ENCODE measurements around the gene GPR157.

GPR157 gene

GRCh38 chr1:9120312-9120958 lies 8.5 kb downstream of the GPR157 start:
- H3K27me3 Mint-ChIP-seq, result peaks cover 1% of the 10 kb centered on the region
- H3K27ac Mint-ChIP-seq, result no peak overlapping the region
- H3K9me3 Mint-ChIP-seq, result no peaks in the 10 kb centered on the region
- no peak overlapping the region for H3K4me3 Mint-ChIP-seq
- no peaks in the 10 kb centered on the region for H3K36me3 Mint-ChIP-seq (ENCODE audit: low read depth)
- intact Hi-C loops (cut with micrococcal nuclease), result no loop called here
- H3K4me1 Mint-ChIP-seq (ENCODE audit: low read depth), result peaks cover 38% of the 10 kb centered on the region

GRCh38 chr1:9119745-9120144 lies 9.2 kb downstream of the GPR157 start:
- Mint-ChIP-seq H3K4me1 (ENCODE audit: low read depth) (peaks cover 41% of the 10 kb centered on the region), H3K27me3 (peaks cover 2% of the 10 kb centered on the region), H3K4me3 (no peak overlapping the region), H3K9me3 (no peaks in the 10 kb centered on the region), H3K36me3 (ENCODE audit: low read depth) (no peaks in the 10 kb centered on the region), H3K27ac (no peak overlapping the region)
- intact Hi-C loops (cut with micrococcal nuclease), result no loop called here

GRCh38 chr1:9118186-9118585 lies 10.7 kb downstream of the GPR157 start:
- H3K9me3 Mint-ChIP-seq, result no peaks in the 10 kb centered on the region
- peaks cover 41% of the 10 kb centered on the region for H3K4me1 Mint-ChIP-seq (ENCODE audit: low read depth)
- peaks cover 5% of the 10 kb centered on the region for H3K27me3 Mint-ChIP-seq
- H3K4me3 Mint-ChIP-seq, result no peak overlapping the region
- intact Hi-C loops (cut with micrococcal nuclease), result no loop called here
- H3K27ac Mint-ChIP-seq, result no peak overlapping the region
- H3K36me3 Mint-ChIP-seq (ENCODE audit: low read depth), result no peaks in the 10 kb centered on the region

- no peaks in the 10 kb centered on the region for H3K9me3 Mint-ChIP-seq
- peaks cover 5% of the 10 kb centered on the region for H3K27me3 Mint-ChIP-seq
- peaks cover 28% of the 10 kb centered on the region for H3K4me1 Mint-ChIP-seq (ENCODE audit: low read depth)
- H3K4me3 Mint-ChIP-seq, result no peak overlapping the region
- no peaks in the 10 kb centered on the region for H3K36me3 Mint-ChIP-seq (ENCODE audit: low read depth)
- intact Hi-C loops (cut with micrococcal nuclease), result no loop called here
- H3K27ac Mint-ChIP-seq, result no peak overlapping the region
Measured at GRCh38 chr1:9115351-9116205, 13.3 kb downstream of the GPR157 start.

GRCh38 chr1:9112961-9113880 lies 15.7 kb downstream of the GPR157 start:
- Mint-ChIP-seq H3K9me3 (no peaks in the 10 kb centered on the region), H3K27ac (no peak overlapping the region), H3K4me1 (ENCODE audit: low read depth) (peaks cover 14% of the 10 kb centered on the region), H3K4me3 (no peak overlapping the region), H3K27me3 (peaks cover 5% of the 10 kb centered on the region), H3K36me3 (ENCODE audit: low read depth) (no peaks in the 10 kb centered on the region)
- intact Hi-C loops (cut with micrococcal nuclease), result no loop called here

GRCh38 chr1:9111957-9112356 lies 16.9 kb downstream of the GPR157 start:
- H3K9me3 Mint-ChIP-seq, result no peaks in the 10 kb centered on the region
- intact Hi-C loops (cut with micrococcal nuclease), result no loop called here
- H3K36me3 Mint-ChIP-seq (ENCODE audit: low read depth), result no peaks in the 10 kb centered on the region
- peaks cover 14% of the 10 kb centered on the region for H3K4me1 Mint-ChIP-seq (ENCODE audit: low read depth)
- H3K4me3 Mint-ChIP-seq, result no peak overlapping the region
- no peak overlapping the region for H3K27ac Mint-ChIP-seq
- peaks cover 5% of the 10 kb centered on the region for H3K27me3 Mint-ChIP-seq

- intact Hi-C loops (cut with micrococcal nuclease), result no loop called here
- Mint-ChIP-seq H3K36me3 (ENCODE audit: low read depth) (no peaks in the 10 kb centered on the region), H3K27me3 (peaks cover 5% of the 10 kb centered on the region), H3K4me1 (ENCODE audit: low read depth) (peaks cover 14% of the 10 kb centered on the region), H3K4me3 (no peak overlapping the region), H3K27ac (no peak overlapping the region), H3K9me3 (no peaks in the 10 kb centered on the region)
Measured at GRCh38 chr1:9111357-9111691, 17.6 kb downstream of the GPR157 start.

GRCh38 chr1:9110669-9111356 lies 18.1 kb downstream of the GPR157 start:
- intact Hi-C loops (cut with micrococcal nuclease), result loop anchor here (1.0 kb wide), 1 partner anchor 85 kb away; no protein-coding TSS in a partner anchor
- Mint-ChIP-seq H3K9me3 (no peaks in the 10 kb centered on the region), H3K36me3 (ENCODE audit: low read depth) (no peaks in the 10 kb centered on the region), H3K4me1 (ENCODE audit: low read depth) (peaks cover 14% of the 10 kb centered on the region), H3K27me3 (peaks cover 5% of the 10 kb centered on the region), H3K27ac (no peak overlapping the region), H3K4me3 (no peak overlapping the region)

- Mint-ChIP-seq H3K9me3 (no peaks in the 10 kb centered on the region), H3K27me3 (no peaks in the 10 kb centered on the region), H3K36me3 (ENCODE audit: low read depth) (no peaks in the 10 kb centered on the region), H3K4me3 (no peak overlapping the region), H3K27ac (no peak overlapping the region), H3K4me1 (ENCODE audit: low read depth) (peaks cover 8% of the 10 kb centered on the region)
- intact Hi-C loops (cut with micrococcal nuclease), result no loop called here
Measured at GRCh38 chr1:9108056-9108665, 20.7 kb downstream of the GPR157 start.

GRCh38 chr1:9107136-9107535 lies 21.8 kb downstream of the GPR157 start:
- intact Hi-C loops (cut with micrococcal nuclease), result no loop called here
- H3K4me3 Mint-ChIP-seq, result no peak overlapping the region
- H3K27ac Mint-ChIP-seq, result no peak overlapping the region
- H3K27me3 Mint-ChIP-seq, result no peaks in the 10 kb centered on the region
- H3K4me1 Mint-ChIP-seq (ENCODE audit: low read depth), result peaks cover 8% of the 10 kb centered on the region
- no peaks in the 10 kb centered on the region for H3K9me3 Mint-ChIP-seq
- no peaks in the 10 kb centered on the region for H3K36me3 Mint-ChIP-seq (ENCODE audit: low read depth)

- Mint-ChIP-seq H3K4me3 (no peak overlapping the region), H3K27me3 (no peaks in the 10 kb centered on the region), H3K9me3 (no peaks in the 10 kb centered on the region), H3K4me1 (ENCODE audit: low read depth) (peaks cover 8% of the 10 kb centered on the region), H3K36me3 (ENCODE audit: low read depth) (no peaks in the 10 kb centered on the region), H3K27ac (no peak overlapping the region)
- intact Hi-C loops (cut with micrococcal nuclease), result no loop called here
Measured at GRCh38 chr1:9106286-9106685, 22.6 kb downstream of the GPR157 start.

- no peak overlapping the region for H3K27ac Mint-ChIP-seq
- H3K4me1 Mint-ChIP-seq (ENCODE audit: low read depth), result peaks cover under 1% of the 10 kb centered on the region
- H3K9me3 Mint-ChIP-seq, result no peaks in the 10 kb centered on the region
- no peaks in the 10 kb centered on the region for H3K36me3 Mint-ChIP-seq (ENCODE audit: low read depth)
- intact Hi-C loops (cut with micrococcal nuclease), result no loop called here
- H3K27me3 Mint-ChIP-seq, result no peaks in the 10 kb centered on the region
- H3K4me3 Mint-ChIP-seq, result no peak overlapping the region
Measured at GRCh38 chr1:9105336-9105867, 23.5 kb downstream of the GPR157 start.

Data from dendritic cell treated with granulocyte-macrophage colony-stimulating factor and Interleukin-4, amounts not matched to agents 40 ng/mL and 50 ng/mL, for 4 days (primary cell).